Activated CD4-positive, CD25-positive, alpha-beta regulatory T cell (primary cell): ENCODE results near the gene TMEM135.
"Not testable (repeated sequence)": the region's sequence is repeated elsewhere in the genome, so short reads cannot be mapped to it uniquely, and the experiment has no call there.

Experiments used
- DNase-seq, 4 experiments: peaks; one replicate each; lab custom pipeline; 2025; lab: John Stamatoyannopoulos, UW

Gene TMEM135

DNA sequence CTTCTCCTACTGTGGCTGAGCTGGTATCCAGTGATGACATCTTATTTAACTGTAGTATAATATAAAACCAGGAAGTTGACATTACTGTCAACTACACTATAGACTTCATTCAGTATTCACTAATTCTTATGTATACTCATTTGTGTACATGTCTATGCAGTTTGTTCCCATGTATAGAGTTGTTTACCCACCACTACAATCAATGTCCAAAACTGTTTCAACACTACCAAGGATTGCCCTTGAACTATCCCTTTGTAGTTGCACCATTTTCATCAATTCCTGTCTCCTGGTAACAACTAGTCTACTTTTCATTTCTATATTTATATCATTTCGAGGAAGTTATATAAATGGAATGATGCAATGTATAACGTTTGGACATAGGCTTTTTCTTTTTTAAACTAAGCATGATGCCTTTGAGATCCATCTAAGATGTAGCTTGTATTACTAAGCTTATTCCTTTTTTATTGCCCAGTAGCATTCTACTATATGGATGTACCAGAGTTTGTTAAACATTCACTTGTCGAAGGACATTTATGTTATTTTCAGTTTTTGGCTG is 39.2 kb downstream of the TMEM135 start:
- no peak for DNase-seq

GRCh38 chr11:87081358-87081757 is 43.6 kb downstream of the TMEM135 start:
- DNase-seq = no peak

- DNase-seq = no peak
Measured at GRCh38 chr11:87082590-87082989, 44.9 kb downstream of the TMEM135 start.

GRCh38 chr11:87083029-87083428 is 45.3 kb downstream of the TMEM135 start:
- DNase-seq = no peak

GRCh38 chr11:87092159-87092558 is 54.4 kb downstream of the TMEM135 start:
- DNase-seq = no peak

DNA sequence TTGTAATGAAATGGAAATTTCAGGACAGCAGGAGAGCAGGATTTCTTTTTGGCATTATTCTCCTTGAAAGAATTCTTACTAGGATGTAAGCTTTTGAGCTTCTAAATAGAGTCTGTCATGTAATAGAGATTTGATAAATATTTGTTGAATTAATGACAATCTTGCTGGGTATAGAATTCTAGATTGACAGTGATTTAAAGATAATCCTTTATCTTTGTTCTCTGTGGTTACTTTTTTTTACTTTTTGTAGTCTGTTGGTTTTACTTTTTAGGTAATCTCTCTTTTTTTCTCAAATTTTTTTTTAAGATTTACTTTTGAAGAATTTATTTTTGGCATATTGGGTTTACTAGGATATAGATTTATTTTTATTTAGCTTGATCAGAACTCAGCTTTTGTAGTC is 54.8 kb downstream of the TMEM135 start:
- no peak for DNase-seq

- DNase-seq = no peak
Measured at GRCh38 chr11:87097582-87097981, 59.8 kb downstream of the TMEM135 start.

GRCh38 chr11:87101956-87102580 is 64.3 kb downstream of the TMEM135 start:
- DNase-seq = no peak

GRCh38 chr11:87105826-87106225 is 68.1 kb downstream of the TMEM135 start:
- not testable (repeated sequence) for DNase-seq

GRCh38 chr11:87107379-87107778 is 69.6 kb downstream of the TMEM135 start:
- DNase-seq = not testable (repeated sequence)

- no peak for DNase-seq
Measured at GRCh38 chr11:87110443-87111131, 72.9 kb downstream of the TMEM135 start.

DNA sequence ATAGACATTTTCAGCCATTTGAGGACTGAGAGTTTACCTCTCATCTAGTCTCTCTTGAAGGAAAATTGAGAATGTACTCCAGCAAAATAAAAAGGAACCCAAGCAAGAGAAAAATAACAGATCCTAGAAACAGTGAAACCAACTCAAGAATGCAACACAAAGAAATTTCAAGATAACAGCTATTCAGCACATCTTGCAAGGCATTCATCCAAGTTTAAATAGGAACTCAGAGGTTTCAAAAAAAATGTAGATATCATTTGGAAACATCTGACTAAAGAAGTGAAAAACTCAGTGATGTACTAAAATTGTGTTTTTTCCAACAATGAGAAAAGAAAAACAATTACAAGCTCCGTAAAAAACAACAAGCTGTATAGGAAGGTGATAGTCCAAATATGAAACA is 76.4 kb downstream of the TMEM135 start:
- no peak for DNase-seq

- no peak for DNase-seq
Measured at GRCh38 chr11:87116185-87116584, 78.5 kb downstream of the TMEM135 start.

DNA sequence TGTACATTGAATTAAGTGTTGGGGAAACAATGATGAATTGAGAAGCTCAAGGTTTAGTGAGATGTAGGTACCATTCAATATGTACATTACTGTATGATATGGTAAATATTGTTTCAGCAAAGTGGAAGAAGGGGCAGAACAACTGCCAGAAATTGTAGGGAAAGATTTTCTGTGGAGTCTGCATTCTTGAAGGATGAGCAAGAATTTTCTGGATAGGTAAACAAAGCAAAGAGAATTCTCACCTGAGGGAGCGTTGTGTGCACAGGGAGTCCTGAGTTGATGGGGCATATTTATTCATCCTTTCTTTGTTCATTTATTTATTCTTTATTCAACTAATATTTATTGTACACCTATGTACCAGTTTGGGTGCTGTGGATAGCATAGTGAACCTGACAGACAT is 83.2 kb downstream of the TMEM135 start:
- DNase-seq = no peak

DNA sequence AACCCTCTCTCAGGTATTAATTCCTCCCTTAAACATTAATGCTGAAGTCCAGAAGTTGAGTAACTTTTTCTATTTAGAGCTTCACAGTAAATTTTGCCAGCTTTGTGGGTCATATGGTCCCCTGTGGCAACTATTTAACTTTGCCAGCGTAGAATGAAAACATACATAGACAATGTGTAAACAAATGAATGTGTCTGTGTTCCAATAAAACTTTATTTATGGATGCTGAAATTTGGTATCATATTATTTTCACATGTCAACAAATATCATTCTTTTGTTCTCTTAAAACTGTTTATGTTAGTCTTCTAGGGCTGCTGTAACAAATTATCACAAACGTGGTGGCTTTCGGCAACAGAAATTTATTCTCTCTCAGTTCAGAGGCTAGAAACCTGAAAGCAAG is 85.1 kb downstream of the TMEM135 start:
- no peak for DNase-seq

DNA sequence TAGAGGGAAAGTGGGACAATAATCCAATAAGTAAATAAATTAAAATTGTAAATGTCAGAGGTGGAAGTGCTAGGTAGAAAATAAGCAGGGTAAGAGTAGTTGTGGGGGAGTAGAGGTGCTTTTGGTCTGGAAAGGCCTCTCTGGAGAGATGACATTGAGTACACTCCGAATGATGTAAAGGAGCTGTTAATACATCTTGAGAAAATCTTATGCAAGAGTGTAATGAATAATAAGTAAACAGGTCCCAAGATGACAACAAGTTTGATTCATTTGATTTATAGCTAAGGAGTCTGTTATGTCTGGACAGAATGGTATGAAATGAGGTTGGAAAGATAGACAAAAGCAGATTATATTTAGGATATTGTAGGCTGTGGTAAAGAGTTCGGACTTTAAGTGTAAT is 87.5 kb downstream of the TMEM135 start:
- DNase-seq = no peak

DNA sequence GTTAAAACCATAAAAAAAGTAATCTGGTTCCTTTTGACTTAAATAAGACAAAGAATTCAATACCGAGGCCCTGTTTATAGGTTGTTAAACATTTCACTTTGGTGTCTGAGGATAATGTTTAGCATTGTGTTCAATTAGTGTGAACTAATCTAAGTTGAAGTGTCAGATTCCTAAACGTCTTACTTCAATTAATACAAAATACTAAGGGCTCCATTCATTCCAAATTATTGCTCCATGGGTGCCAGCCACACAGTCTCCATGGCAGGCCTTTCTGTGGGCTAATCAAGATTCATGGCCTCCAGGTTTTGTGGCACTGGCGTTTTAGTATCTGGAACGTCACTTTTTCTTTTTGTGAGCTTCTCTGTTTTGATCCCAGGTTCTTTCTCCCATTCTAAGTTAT is 89.4 kb downstream of the TMEM135 start:
- DNase-seq = no peak

DNA sequence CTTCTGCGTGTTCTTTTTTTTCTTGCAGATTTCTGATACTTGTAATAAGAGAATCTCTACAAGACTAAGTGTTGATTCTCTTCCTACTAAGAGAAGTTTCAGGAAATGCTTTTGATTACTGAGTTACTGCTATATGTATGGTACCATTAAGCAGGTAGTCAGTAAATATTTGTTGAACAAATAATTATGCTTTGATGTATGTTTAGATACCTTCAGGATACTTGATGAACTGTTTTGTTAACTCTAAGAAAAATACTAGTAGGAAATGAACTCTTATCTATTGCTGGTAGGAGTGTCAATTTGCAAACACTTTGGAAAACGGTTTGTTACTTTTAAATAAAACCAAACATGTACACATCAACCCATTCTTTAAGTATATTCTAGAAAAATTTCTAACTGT is 90.6 kb downstream of the TMEM135 start:
- no peak for DNase-seq

GRCh38 chr11:87134524-87135106 is 96.9 kb downstream of the TMEM135 start:
- DNase-seq = no peak

GRCh38 chr11:87136236-87136635 is 98.5 kb downstream of the TMEM135 start:
- no peak for DNase-seq

DNA sequence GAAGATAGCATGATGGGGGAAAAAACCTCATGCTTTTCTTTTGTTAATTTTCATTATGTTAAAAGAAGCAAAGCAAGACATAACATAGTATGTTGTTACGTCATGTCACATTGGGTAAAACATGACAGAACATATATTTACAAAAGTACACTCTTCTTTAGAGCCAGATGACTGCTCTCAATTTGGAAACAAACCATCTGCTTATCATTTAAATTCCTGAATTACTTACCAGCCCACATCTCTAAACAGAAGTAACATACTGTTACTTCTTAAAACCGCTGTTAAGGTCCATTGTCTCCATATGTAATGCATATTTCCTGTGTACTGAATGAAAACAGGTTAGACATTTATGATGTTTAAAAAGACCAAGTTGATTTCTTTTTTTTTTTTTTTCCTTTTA is 100.0 kb downstream of the TMEM135 start:
- no peak for DNase-seq

- no peak for DNase-seq
Measured at GRCh38 chr11:87139475-87139874, 101.7 kb downstream of the TMEM135 start.

DNA sequence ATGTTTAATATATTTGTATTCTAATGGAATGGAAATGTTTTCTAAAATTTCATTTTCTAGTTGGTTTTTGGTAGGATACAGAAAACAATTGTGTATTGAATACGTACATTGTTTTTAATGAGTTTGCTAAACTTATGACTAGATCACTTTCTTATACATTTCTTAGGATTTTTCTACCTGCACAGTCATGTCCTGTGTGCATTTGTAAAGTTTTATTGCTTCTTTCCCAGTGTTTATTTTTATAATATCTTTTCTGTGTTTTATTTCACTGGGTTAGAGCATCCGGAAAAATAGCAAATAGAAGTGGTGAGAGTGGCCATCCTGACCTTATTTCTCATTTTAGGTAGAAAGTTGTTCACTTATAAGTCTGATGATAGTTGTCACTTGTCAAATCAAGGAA is 103.6 kb downstream of the TMEM135 start:
- no peak for DNase-seq
